Endothelial cell of umbilical vein (primary cell): ENCODE data around the gene APBA2. TPM values are rescaled to one million over a fixed set of nuclear protein-coding genes. Genes with fewer than 3 reads are reported as not detected.

ENCODE experiments used
- BruUV-seq: library from RNA; stranded (reverse); fragments of 400-500 nt; replicated peaks from 2 replicates; lab custom pipeline; 2021; lab: Mats Ljungman, UMichigan
- CTCF ChIA-PET: fragments of 300-600, 350-600 bp; sonication (Branson Sonifier 250); formaldehyde crosslinking; loops from one replicate; lab custom pipeline; 2021; ENCODE audit warnings: antibody characterized with exemption, inconsistent platforms; lab: Charles Lee
- POLR2A ChIA-PET: fragments of 300-600, 350-600 bp; sonication (Branson Sonifier 250); formaldehyde crosslinking; loops from one replicate; lab custom pipeline; 2021; ENCODE audit warnings: antibody characterized with exemption, inconsistent platforms; lab: Charles Lee
- DNase-seq: peaks from one replicate; pipeline ENCODE4 v3.0.0-alpha.2; 2011; ENCODE audit warnings: low read depth, low spot score
- FAIRE-seq: peaks from 2 replicates; lab custom pipeline; 2011; peaks lifted over from hg19 to GRCh38; lab: Jason Lieb, UNC
- H2AFZ ChIP-seq: 2 replicates; pipeline ENCODE4 v1.6.0; 2012; ENCODE audit warnings: low read depth, low read length, control low read depth, inconsistent platforms
- H3K27ac ChIP-seq: 2 replicates; pipeline ENCODE4 v1.5.1; 2011; ENCODE audit warnings: low read depth, mild to moderate bottlenecking, control low read depth, low read length, moderate library complexity; ENCODE audit not compliant: insufficient read depth
- H3K27me3 ChIP-seq, 2 experiments: 2 replicates each; pipeline versions ENCODE4 v1.6.0 to v1.6.1; 2011; ENCODE audit warnings: low read length in 2 of 2, mixed read lengths in 1 of 2; ENCODE audit not compliant: control insufficient read depth in 2 of 2, insufficient read depth in 2 of 2
- H3K36me3 ChIP-seq, 2 experiments: 2 replicates in 1 of 2; 3 replicates in 1 of 2; pipeline ENCODE4 v1.5.1; 2011; ENCODE audit warnings: low read length in 2 of 2, mild to moderate bottlenecking in 1 of 2, moderate library complexity in 1 of 2; ENCODE audit not compliant: control insufficient read depth in 2 of 2, insufficient read depth in 2 of 2; ENCODE audit errors: extremely low read depth in 1 of 2
- H3K4me1 ChIP-seq: 3 replicates; pipeline ENCODE4 v1.5.1; 2011; ENCODE audit warnings: mild to moderate bottlenecking, low read length; ENCODE audit not compliant: control insufficient read depth, insufficient read depth; ENCODE audit errors: extremely low read depth
- H3K4me2 ChIP-seq: 2 replicates; pipeline ENCODE4 v1.6.1; 2011; ENCODE audit warnings: low read length, control low read depth, mixed read lengths; ENCODE audit not compliant: insufficient read depth
- H3K4me3 ChIP-seq, 3 experiments: fragments of 200-600 bp in 1 of 3; sonication (generic), shearing (Covaris generic) in 1 of 3; replicated peaks in 1 of 3; 2 replicates each; pipeline ENCODE4 v1.5.1; 2011 to 2016; ENCODE audit warnings: control low read depth in 3 of 3, low read length in 3 of 3, mild to moderate bottlenecking in 2 of 3, inconsistent platforms in 1 of 3, low read depth in 1 of 3, moderate library complexity in 1 of 3; ENCODE audit not compliant: insufficient read depth in 1 of 3
- H3K79me2 ChIP-seq: 2 replicates; pipeline ENCODE4 v1.6.0; 2012; ENCODE audit warnings: low read length, inconsistent platforms; ENCODE audit not compliant: control insufficient read depth, insufficient read depth
- H3K9ac ChIP-seq: replicated peaks from 2 replicates; pipeline ENCODE3; 2011; ENCODE audit warnings: low read length, control low read depth; ENCODE audit not compliant: insufficient read depth; ENCODE audit errors: extremely low read depth
- H3K9me1 ChIP-seq: replicated peaks from 3 replicates; pipeline ENCODE4 v1.6.0; 2011; ENCODE audit warnings: mild to moderate bottlenecking, low read length; ENCODE audit not compliant: control insufficient read depth, insufficient read depth; ENCODE audit errors: extremely low read depth
- H3K9me3 ChIP-seq: replicated peaks from 2 replicates; pipeline ENCODE4 v1.5.1; 2012; ENCODE audit warnings: low read length, inconsistent platforms; ENCODE audit not compliant: control insufficient read depth, insufficient read depth
- H4K20me1 ChIP-seq: replicated peaks from 2 replicates; pipeline ENCODE3; 2011; ENCODE audit warnings: mild to moderate bottlenecking, low read length; ENCODE audit not compliant: control insufficient read depth, insufficient read depth; ENCODE audit errors: extremely low read depth
- EZH2 ChIP-seq: IDR thresholded peaks from 2 replicates; pipeline ENCODE4 v1.6.1; 2012; ENCODE audit warnings: borderline replicate concordance, low read depth, mild to moderate bottlenecking, moderate library complexity, low read length, inconsistent platforms; ENCODE audit not compliant: severe bottlenecking
- FOS ChIP-seq: IDR thresholded peaks from 2 replicates; pipeline ENCODE4 v1.6.1; 2011; ENCODE audit warnings: mild to moderate bottlenecking, low read length, moderate library complexity, borderline replicate concordance; ENCODE audit not compliant: insufficient read depth
- GATA2 ChIP-seq: IDR thresholded peaks from 2 replicates; pipeline ENCODE4 v1.7.0; 2011; ENCODE audit warnings: low read depth, mild to moderate bottlenecking, moderate library complexity, mixed read lengths, low read length; ENCODE audit not compliant: insufficient read length, insufficient read depth
- JUN ChIP-seq: IDR thresholded peaks from 2 replicates; pipeline ENCODE4 v1.6.1; 2011; ENCODE audit warnings: borderline replicate concordance, low read depth; ENCODE audit not compliant: insufficient read length, insufficient read depth
- MAX ChIP-seq: IDR thresholded peaks from 2 replicates; pipeline ENCODE4 v1.6.1; 2011; ENCODE audit not compliant: insufficient read depth, insufficient read length
- MYC ChIP-seq: IDR thresholded peaks from one replicate; pipeline ENCODE4 v1.6.1; 2011; ENCODE audit warnings: mild to moderate bottlenecking, low read depth, low read length
- POLR2A ChIP-seq: IDR thresholded peaks from 2 replicates; pipeline ENCODE4 v1.6.1; 2012; ENCODE audit warnings: low read depth, mild to moderate bottlenecking, control low read depth, low read length
- POLR2AphosphoS5 ChIP-seq: IDR thresholded peaks from 2 replicates; pipeline ENCODE4 v1.6.1; 2012; ENCODE audit warnings: low read depth, mild to moderate bottlenecking, control low read depth, low read length, moderate library complexity; ENCODE audit not compliant: insufficient read depth
- dilution Hi-C: fragments of 300-500 bp; cut with MboI; formaldehyde crosslinking; loops from one replicate; pipeline ENCODE4 v1.15.0; 2019; ENCODE audit warnings: low sequenced_read_pairs; ENCODE audit not compliant: extremely low pct_ligation_motif_present
- intact Hi-C: fragments of 100-400 bp; cut with micrococcal nuclease; formaldehyde crosslinking; loops from one replicate; pipeline ENCODE4 v1.10.0; 2022
- polyA plus RNA-seq, 4 experiments: library from polyadenylated mRNA; depleted of rRNA in 3 of 4; stranded (reverse) in 3 of 4; unstranded in 1 of 4; fragments of >200 nt; gene quantifications; 2 replicates each; pipeline versions ENCODE4 v1.2.1 to v1.2.3, GENCODE V29; 2011 to 2012; ENCODE audit warnings: missing spikeins in 1 of 4
- total RNA-seq: library from RNA; stranded (reverse); gene quantifications from 2 replicates; pipeline ENCODE4 v1.2.3, GENCODE V29; 2021
- TF ChIP-seq, protein P1 (sequence below), 2 donors: IDR thresholded peaks; 1 replicate in 1 of 2; 2 replicates in 1 of 2; pipeline ENCODE4 v1.5.1; 2011; ENCODE audit warnings: low read length in 2 of 2, mild to moderate bottlenecking in 2 of 2, moderate library complexity in 2 of 2, control low read depth in 1 of 2, inconsistent platforms in 1 of 2, low read depth in 1 of 2; ENCODE audit not compliant: insufficient read depth in 1 of 2; ENCODE audit errors: extremely low read depth in 1 of 2

APBA2 gene
- total and polyA plus RNA-seq, 2 donors (not counting 3 experiments of a cell fraction or from before 2014, with no cell fraction given): 5.7 to 11.1 TPM

DNA sequence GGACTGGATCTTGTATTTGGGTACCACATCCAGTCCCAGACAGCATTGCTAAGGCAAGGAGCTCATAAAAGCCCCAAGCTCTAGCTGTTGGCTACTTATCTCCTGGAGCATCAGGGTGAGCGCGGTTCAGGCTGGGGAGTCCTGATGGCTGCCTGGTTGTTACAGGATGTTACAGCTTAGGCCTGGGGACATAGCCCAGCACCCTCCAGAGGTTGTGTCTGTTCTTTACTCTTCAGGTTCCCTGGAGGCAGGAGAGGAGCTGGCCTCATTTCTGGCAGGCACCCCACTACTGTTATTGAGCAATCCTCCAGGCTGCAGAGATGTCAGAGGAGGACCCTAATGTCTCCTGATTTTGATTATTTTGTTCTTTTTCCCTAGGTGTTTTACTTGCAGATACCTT is 26.6 kb downstream of the APBA2 start:
- H3K9me1 ChIP-seq: no peaks in the 10 kb centered on the region
- H3K4me2 ChIP-seq: no peak overlapping the region
- no peaks in the 10 kb centered on the region for H3K27me3 ChIP-seq
- TF ChIP-seq, protein P1, sequence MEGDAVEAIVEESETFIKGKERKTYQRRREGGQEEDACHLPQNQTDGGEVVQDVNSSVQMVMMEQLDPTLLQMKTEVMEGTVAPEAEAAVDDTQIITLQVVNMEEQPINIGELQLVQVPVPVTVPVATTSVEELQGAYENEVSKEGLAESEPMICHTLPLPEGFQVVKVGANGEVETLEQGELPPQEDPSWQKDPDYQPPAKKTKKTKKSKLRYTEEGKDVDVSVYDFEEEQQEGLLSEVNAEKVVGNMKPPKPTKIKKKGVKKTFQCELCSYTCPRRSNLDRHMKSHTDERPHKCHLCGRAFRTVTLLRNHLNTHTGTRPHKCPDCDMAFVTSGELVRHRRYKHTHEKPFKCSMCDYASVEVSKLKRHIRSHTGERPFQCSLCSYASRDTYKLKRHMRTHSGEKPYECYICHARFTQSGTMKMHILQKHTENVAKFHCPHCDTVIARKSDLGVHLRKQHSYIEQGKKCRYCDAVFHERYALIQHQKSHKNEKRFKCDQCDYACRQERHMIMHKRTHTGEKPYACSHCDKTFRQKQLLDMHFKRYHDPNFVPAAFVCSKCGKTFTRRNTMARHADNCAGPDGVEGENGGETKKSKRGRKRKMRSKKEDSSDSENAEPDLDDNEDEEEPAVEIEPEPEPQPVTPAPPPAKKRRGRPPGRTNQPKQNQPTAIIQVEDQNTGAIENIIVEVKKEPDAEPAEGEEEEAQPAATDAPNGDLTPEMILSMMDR (IDR thresholded peaks at IDR 0.05; ENCODE audit: extremely low read depth in 1 of 2, insufficient read depth in 1 of 2, low read depth in 1 of 2, low read length in 2 of 2): no peak
- TF ChIP-seq FOS (no peak), MAX (no peak), POLR2A (no peak), GATA2 (no peak), JUN (no peak), POLR2AphosphoS5 (no peak), EZH2 (no peak), MYC (no peak)
- POLR2A ChIA-PET: no interaction called here
- FAIRE-seq (no peak), DNase-seq (no peak)
- no peak overlapping the region for H3K4me3 ChIP-seq
- H3K27ac ChIP-seq: no peak overlapping the region
- no peaks in the 10 kb centered on the region for H3K36me3 ChIP-seq
- no peaks in the 10 kb centered on the region for H3K4me1 ChIP-seq
- no peak overlapping the region for H2AFZ ChIP-seq
- H4K20me1 ChIP-seq: no peaks in the 10 kb centered on the region
- dilution Hi-C loops (no loop called here), intact Hi-C loops (no loop called here)
- no TSS peak for BruUV-seq
- H3K9ac ChIP-seq: no peak overlapping the region
- H3K9me3 ChIP-seq: no peaks in the 10 kb centered on the region
- CTCF ChIA-PET: interaction anchor here (1.3 to 1.4 kb wide), 3 partner anchors 8 to 190 kb away, joined by 3 to 5 read pairs (median 5); no protein-coding TSS in a partner anchor
- no peaks in the 10 kb centered on the region for H3K79me2 ChIP-seq
